Fibroblast of villous mesenchyme (primary cell): Measurements from ENCODE around the gene PLEKHG4. TPM values are rescaled to one million over a fixed set of nuclear protein-coding genes. Genes with fewer than 3 reads are reported as not detected.
A peak's percentile ranks its signal among the peaks of the same experiment; 100 is the strongest.

ENCODE experiments used
- DNase-seq: peaks from one replicate; pipeline ENCODE4 v3.0.0-alpha.2; 2010; ENCODE audit warnings: low read depth
- H3K4me3 ChIP-seq: 2 replicates; pipeline ENCODE4 v1.5.1; 2011; ENCODE audit warnings: low read depth, mild to moderate bottlenecking, low read length
- total RNA-seq: library from RNA; depleted of rRNA; stranded (reverse); fragments of >200 nt; gene quantifications from 2 replicates; pipeline ENCODE4 v1.2.3, GENCODE V29; 2012
- TF ChIP-seq, protein P1 (sequence below): IDR thresholded peaks from 2 replicates; pipeline ENCODE4 v1.5.1; 2012; ENCODE audit warnings: low read depth, mild to moderate bottlenecking, low read length; ENCODE audit not compliant: insufficient read depth

Gene PLEKHG4
- total RNA-seq, 1 donor, result 18.1 TPM

DNA sequence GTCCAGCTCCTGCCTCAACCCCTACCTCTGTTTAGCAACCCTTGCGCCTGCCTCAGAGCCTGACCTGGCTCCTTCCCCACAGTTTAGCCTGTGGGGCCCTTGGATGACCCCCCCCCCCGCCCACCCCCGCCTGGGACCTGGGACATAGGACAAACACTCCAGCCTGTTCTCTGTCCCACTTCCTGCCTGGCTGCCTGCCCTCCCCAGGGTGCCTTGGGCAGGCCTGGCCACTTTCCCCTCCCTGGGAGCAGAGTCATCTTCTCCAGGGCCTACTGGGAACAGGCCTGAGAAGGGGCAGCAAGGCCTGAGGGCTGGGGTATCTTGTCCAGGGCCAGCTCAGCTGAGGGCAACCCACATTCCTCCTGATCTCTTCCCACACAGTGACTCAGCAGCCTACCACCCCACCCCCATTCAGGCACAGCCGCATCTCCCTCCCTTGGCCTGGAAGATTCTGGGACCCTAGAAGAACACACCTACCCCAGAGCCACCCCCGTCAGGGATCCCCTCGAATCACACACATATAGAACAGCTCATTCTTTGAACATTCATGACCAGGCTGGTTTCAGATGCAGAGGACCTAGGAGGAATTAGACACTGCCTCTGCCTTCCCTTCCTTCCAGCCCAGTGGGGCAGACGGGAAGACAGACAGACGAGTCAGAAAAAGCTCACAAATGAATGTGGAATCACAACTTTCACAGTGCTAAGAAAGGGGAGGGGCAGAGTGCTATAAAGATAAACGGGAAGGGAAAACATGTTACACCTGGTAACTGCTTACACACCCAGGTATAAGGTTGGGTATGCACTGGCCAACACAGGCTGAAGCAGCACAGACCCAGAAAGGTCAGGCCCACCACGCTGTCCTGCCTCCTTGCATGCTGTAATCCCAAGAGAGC, 38.1 kb upstream of the PLEKHG4 start:
- no peak overlapping the region for H3K4me3 ChIP-seq
- TF ChIP-seq, protein P1, sequence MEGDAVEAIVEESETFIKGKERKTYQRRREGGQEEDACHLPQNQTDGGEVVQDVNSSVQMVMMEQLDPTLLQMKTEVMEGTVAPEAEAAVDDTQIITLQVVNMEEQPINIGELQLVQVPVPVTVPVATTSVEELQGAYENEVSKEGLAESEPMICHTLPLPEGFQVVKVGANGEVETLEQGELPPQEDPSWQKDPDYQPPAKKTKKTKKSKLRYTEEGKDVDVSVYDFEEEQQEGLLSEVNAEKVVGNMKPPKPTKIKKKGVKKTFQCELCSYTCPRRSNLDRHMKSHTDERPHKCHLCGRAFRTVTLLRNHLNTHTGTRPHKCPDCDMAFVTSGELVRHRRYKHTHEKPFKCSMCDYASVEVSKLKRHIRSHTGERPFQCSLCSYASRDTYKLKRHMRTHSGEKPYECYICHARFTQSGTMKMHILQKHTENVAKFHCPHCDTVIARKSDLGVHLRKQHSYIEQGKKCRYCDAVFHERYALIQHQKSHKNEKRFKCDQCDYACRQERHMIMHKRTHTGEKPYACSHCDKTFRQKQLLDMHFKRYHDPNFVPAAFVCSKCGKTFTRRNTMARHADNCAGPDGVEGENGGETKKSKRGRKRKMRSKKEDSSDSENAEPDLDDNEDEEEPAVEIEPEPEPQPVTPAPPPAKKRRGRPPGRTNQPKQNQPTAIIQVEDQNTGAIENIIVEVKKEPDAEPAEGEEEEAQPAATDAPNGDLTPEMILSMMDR, result no peak
- peak; percentile 91 for DNase-seq

DNA sequence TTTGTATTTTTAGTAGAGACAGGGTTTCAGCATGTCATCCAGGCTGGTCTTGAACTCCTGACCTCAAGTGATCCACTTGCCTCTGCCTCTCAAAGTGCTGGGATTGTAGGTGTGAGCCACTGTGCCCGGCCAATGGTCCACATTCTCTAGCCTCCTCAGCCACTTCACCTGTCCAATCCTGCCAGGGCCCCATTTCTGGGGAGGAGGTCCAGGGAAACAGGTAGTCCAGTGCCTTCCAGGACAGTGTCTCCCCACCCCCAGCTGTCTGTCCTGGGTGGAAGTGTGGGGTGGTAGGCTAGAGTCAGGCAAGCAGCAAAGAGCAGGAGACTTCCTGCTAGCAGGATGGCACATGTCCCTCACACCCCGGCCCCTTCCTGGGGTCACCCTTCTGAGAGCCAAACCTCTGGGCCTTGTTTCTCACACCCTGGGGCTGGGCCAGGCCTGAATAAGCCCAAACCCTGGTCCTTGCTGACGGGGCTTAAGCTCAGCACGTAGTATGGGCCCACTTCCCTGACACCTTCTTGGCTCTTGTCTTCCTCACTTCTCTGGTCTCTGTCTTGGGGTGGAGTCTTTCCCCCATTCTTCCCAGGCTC, 37.1 kb upstream of the PLEKHG4 start:
- no peak overlapping the region for H3K4me3 ChIP-seq
- no peak for DNase-seq
- TF ChIP-seq, protein P1, result no peak

DNA sequence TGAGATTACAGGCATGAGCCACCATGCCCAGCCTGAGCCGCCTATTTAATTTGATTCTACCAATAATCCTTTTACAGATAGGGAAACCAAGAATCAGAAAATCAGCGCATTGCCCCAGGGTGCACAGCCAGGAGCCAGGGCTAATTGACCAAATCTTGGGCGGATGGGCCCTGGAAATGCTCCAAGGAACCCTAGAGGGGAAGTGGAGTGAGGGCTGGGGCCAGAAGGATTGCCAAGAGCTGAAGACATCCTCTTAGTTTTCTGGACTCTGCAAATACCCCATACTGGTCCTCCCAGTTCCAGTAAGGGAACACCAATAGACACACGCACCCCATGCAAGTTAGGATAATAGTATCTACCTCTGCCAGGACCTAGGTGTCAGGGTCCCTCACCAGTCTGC, 35.9 kb upstream of the PLEKHG4 start:
- no peak for DNase-seq
- TF ChIP-seq, protein P1, result no peak
- H3K4me3 ChIP-seq, result no peak overlapping the region

DNA sequence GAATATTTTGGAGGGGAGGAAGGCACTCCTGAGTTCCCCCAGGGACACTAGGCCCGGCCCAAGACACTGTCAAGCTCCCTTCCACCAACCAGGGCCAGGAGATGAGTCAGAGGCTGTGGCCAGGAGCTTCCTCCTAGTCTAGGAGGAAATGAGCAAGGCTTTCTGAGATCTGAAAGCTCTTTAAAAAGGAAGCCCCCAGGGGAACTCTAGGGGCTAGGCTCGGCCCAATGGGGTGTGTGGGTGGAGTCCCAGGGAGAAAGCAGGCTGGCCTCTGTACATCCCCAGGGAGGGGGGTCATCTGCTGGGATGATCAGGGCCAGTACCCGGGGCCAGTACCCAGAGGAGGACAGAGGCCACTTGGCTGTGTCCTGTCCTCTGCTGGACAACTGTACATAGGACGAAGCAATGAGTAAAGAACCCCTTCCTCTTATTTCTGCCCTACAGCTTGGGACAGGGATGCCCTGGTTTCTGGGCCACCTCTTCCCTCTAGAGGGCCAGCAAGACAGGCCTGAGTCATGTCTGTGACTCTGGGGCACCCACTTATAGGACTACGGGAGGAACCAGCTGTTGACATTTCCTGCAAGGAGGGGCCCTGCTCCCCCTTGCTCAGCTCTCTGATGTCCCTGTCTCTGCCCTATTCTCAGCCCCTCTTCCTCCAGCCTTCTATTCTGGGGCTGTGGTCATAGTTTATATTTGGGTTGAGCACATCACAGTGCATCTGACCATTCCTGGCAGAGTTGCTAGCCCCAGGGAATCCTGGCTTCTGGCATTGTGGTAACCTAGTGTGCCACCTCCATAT, 34.7 kb upstream of the PLEKHG4 start:
- TF ChIP-seq, protein P1, result no peak
- DNase-seq, result peak; percentile 85
- H3K4me3 ChIP-seq, result peak overlapping the region; percentile 82

DNA sequence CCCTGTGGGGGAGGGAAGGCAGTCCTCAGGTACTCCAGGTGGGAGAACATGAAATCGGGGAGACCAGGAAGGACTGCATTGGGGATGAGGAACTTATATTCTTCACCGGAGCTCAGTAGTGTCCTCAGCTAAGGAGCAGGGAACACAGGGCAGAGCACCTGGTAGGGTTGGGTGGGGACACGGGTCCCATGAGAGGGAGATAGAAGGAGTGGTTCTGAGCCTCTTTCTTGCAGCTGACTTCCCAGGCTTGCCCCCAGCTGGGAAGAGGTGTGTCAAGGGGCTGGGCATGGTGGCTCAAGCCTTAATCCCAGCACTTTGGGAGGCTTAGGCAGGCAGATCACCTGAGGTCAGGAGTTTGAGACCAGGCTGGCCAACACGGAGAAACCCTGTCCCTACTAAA, 34.1 kb upstream of the PLEKHG4 start:
- no peak for DNase-seq
- TF ChIP-seq, protein P1, result no peak
- H3K4me3 ChIP-seq, result peak overlapping the region; percentile 82

DNA sequence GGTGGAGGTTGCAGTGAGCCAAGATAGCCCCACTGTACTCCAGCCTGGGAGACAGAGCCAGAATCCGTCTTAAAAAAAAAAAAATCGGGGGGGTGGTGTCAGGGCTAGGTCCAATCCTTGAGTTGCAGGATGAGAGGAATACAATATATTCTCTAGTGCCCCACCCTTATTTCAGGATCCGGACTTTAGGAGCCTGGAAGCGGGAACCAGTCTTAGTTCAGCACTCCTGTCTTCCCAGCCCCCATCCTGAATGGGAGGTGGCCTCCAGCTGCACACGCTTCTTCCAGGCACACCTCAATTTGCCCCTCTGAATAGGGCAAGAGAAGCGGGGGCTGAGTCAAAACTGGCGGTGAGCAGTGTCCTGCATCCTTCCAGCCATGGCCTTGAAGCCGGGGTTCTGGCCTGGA, 33.7 kb upstream of the PLEKHG4 start:
- no peak for DNase-seq
- H3K4me3 ChIP-seq, result peak overlapping the region; percentile 82
- TF ChIP-seq, protein P1, result no peak
